Muscle of leg (tissue), 11 donors: ENCODE results near the gene F2. TPM values are rescaled to one million over a fixed set of nuclear protein-coding genes. Genes with fewer than 3 reads are reported as not detected.
"Not testable (repeated sequence)": the region's sequence is repeated elsewhere in the genome, so short reads cannot be mapped to it uniquely, and the experiment has no call there.

Experiments used
- DNase-seq: peaks from one replicate; pipeline ENCODE4 v3.0.0; 2013
- H3K27ac ChIP-seq: one replicate; pipeline ENCODE4 v1.5.1; 2013; ENCODE audit warnings: mild to moderate bottlenecking, low read length, control low read depth
- H3K27me3 ChIP-seq: one replicate; pipeline ENCODE4 v1.6.1; 2013; ENCODE audit warnings: low read length; ENCODE audit not compliant: control insufficient read depth, insufficient read depth
- H3K36me3 ChIP-seq: one replicate; pipeline ENCODE4 v1.6.1; 2013; ENCODE audit warnings: low read length; ENCODE audit not compliant: control insufficient read depth, insufficient read depth
- H3K4me1 ChIP-seq: one replicate; pipeline ENCODE4 v1.6.1; 2013; ENCODE audit warnings: low read length; ENCODE audit not compliant: control insufficient read depth, insufficient read depth
- H3K4me3 ChIP-seq: one replicate; pipeline ENCODE4 v1.5.1; 2013; ENCODE audit warnings: low read length, control low read depth
- H3K9me3 ChIP-seq: replicated peaks from 2 replicates; pipeline ENCODE4 v1.6.1; 2013; ENCODE audit warnings: low read depth, low read length; ENCODE audit not compliant: control insufficient read depth
- WGBS: methylation state at CpG from one replicate; pipeline ENCODE4 v1.1.5; 2013; ENCODE audit warnings: missing lambda C conversion rate; ENCODE audit not compliant: insufficient coverage; 5-methylcytosine and 5-hydroxymethylcytosine counted together
- polyA plus RNA-seq, 8 donors: library from polyadenylated mRNA; unstranded; fragments of 120-200 nt; gene quantifications; one replicate each; pipeline versions ENCODE4 v1.2.1 to v1.2.3, GENCODE V29; 2013; ENCODE audit warnings: inconsistent platforms in 1 of 8, low replicate concordance in 1 of 8; ENCODE audit not compliant: insufficient read length in 8 of 8, insufficient read depth in 1 of 8
- total RNA-seq: library from RNA; stranded (reverse); fragments of 120-200 nt; gene quantifications from one replicate; pipeline ENCODE4 v1.2.4, GENCODE V29; 2013

F2 gene
- total and polyA plus RNA-seq, 9 donors, result 0.13 to 1.4 (median 0.41) TPM; not detected in 6

DNA sequence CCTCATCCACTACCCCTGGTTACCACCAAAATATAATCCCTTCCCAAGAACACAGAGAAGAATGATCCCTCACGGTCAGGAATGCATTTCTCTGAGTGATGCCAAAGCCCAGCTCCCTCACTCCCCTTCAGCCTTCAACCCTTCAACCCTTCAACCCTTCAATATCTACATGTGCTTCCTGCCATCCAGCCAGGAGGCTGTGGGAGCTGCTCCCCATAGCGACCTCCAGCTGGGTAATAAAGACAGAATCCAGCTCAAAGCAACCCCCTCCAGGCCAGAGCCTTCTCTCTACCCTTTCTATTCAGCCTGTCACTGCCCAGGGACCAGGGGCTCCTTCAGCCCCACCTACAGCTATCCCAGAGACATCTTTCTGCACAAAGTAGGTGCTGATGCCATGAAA, 21.3 kb upstream of the F2 start:
- Histone ChIP-seq H3K27me3 (no peaks in the 10 kb centered on the region), H3K4me3 (no peak overlapping the region), H3K27ac (no peak overlapping the region), H3K9me3 (no peaks in the 10 kb centered on the region), H3K4me1 (peaks cover 65% of the 10 kb centered on the region), H3K36me3 (peaks cover 33% of the 10 kb centered on the region)
- 42% methylated on average over 2 of the region's 2 CpGs for WGBS
- DNase-seq, result no peak

DNA sequence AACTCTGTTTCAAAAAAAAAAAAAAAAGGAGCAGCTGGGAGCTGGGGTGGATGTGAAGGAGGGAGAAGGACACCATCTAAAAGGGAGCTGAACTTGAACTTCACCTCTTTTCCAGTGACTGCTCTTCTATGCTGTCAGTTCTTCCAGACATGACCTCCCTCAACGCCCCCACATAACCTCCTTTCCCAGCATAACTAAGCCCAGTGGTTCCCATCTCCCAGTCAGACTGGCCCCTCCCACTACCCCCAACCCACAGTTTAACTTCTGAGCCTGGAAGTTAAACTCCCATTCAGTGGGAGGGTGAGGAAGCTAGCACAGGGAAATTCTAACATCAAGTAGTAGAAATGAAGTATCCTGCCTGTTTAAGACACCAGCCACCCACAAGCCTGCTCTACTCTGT, 20.4 kb upstream of the F2 start:
- peaks cover 41% of the 10 kb centered on the region for H3K36me3 ChIP-seq
- no peak overlapping the region for H3K27ac ChIP-seq
- no CpG with 5 or more reads among the region's 1 CpG for whole genome bisulfite sequencing
- no peak overlapping the region for H3K4me3 ChIP-seq
- peaks cover 65% of the 10 kb centered on the region for H3K4me1 ChIP-seq
- no peak for DNase-seq
- no peaks in the 10 kb centered on the region for H3K27me3 ChIP-seq
- no peaks in the 10 kb centered on the region for H3K9me3 ChIP-seq

DNA sequence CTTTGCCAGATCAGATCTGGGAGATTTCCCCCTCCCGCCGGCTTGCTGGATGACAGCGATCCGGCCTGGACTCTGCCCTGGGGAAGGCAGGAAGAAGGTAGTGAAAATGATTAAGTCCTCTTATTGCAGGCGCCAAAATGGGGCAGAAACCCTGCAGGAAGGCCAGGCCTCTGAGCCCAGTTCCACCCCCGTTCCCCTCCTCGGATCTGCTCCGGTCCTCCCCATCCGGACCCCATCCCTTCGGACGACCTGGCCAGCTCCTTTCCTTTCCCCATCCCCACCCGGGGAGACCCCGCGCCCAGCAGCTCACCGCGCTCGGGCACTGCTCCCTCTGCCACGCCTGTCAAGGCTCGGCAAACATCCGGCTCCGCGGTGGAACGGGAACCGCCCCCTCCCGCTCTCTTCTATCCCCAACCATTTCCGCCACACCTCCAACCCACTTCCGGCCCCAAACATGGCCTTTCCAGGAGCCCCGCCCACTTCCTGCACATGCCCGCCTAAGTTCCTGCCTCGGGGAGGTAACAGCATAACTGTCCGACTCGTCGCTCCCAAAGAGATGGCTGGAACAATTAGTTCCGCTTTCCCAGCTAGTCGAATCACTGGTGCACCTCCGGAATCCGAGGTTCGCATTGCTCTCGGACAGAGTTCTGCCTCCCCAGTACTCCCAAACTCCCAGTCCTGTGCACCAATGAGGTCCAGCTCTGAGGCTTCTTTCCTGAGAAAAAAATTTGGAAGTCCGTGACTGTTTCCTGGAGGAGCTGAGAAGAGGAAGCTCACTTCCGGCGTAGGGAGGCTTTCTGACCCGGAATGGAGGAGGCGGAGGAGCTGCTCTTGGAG, 18.6 kb upstream of the F2 start, which contains the start of the genes ARHGAP1 and ZNF408:
ARHGAP1 (minus strand) TSS at position 379 of the 837 bp plus-strand sequence. CDS start 4,512 bp downstream, outside the sequence.
ZNF408 (plus strand) TSS at position 791 of the 837 bp plus-strand sequence; CDS start at position 808, 17 bp downstream.
- H3K27ac ChIP-seq, result peak within 1 kb of the TSS; percentile 99
- H3K4me1 ChIP-seq, result peaks cover 48% of the 10 kb centered on the region
- WGBS, result 0% methylated on average over 38 of the region's 44 CpGs
- H3K27me3 ChIP-seq, result no peaks in the 10 kb centered on the region
- H3K4me3 ChIP-seq, result peak within 1 kb of the TSS; percentile 96
- H3K36me3 ChIP-seq, result peaks cover 42% of the 10 kb centered on the region
- DNase-seq, result peak; percentile 99
- no peaks in the 10 kb centered on the region for H3K9me3 ChIP-seq

DNA sequence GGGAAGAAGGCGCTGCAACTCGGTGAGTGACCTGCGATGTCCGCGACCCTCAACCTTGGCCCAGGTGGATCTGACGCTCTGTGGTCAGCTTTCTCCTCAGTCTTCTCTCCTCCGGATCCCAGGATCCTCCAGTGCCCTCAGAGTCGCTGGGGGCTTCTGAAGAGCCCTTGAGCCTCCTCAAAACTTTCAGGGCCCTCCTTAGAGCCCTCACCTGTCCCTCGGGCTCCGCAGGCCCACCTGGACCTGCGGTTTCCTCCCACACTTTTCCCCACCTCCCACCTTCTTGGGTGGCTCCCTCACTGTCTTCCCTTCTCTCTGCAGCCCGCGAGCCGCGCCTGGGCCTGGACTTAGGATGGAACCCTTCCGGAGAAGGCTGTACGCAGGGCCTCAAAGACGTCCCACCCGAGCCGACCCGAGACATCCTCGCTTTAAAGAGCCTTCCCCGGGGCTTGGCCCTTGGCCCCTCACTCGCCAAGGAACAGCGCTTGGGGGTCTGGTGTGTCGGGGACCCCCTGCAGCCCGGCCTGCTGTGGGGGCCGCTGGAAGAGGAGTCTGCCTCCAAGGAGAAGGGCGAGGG, 17.8 kb upstream of the F2 start:
- peaks cover 41% of the 10 kb centered on the region for H3K4me1 ChIP-seq
- peaks cover 44% of the 10 kb centered on the region for H3K36me3 ChIP-seq
- WGBS, result under 1% methylated on average over 23 of the region's 29 CpGs
- H3K9me3 ChIP-seq, result no peaks in the 10 kb centered on the region
- peak overlapping the region; percentile 99 for H3K27ac ChIP-seq
- H3K4me3 ChIP-seq, result peak overlapping the region; percentile 96
- DNase-seq, result no peak
- no peaks in the 10 kb centered on the region for H3K27me3 ChIP-seq

DNA sequence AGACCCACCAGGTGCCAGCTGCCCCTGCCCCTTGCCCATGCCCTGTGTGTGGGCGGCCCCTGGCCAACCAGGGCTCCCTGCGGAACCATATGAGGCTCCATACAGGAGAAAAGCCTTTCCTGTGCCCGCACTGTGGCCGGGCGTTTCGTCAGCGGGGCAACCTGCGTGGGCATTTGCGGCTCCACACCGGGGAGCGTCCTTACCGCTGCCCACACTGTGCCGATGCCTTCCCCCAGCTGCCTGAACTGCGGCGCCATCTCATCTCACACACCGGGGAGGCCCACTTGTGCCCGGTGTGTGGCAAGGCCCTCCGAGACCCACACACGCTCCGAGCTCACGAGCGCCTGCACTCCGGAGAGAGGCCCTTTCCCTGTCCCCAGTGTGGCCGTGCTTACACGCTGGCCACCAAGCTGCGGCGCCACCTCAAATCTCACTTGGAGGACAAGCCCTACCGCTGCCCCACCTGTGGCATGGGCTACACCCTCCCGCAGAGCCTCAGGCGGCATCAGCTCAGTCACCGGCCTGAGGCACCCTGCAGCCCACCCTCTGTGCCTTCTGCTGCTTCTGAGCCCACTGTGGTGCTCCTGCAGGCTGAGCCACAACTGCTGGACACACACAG, 13.8 kb upstream of the F2 start:
- H3K27ac ChIP-seq, result no peak overlapping the region
- H3K4me3 ChIP-seq, result no peak overlapping the region
- no peak for DNase-seq
- H3K9me3 ChIP-seq, result no peaks in the 10 kb centered on the region
- H3K36me3 ChIP-seq, result peaks cover 53% of the 10 kb centered on the region
- H3K4me1 ChIP-seq, result peaks cover 8% of the 10 kb centered on the region
- WGBS, result 97% methylated on average over 31 of the region's 31 CpGs
- H3K27me3 ChIP-seq, result no peaks in the 10 kb centered on the region

DNA sequence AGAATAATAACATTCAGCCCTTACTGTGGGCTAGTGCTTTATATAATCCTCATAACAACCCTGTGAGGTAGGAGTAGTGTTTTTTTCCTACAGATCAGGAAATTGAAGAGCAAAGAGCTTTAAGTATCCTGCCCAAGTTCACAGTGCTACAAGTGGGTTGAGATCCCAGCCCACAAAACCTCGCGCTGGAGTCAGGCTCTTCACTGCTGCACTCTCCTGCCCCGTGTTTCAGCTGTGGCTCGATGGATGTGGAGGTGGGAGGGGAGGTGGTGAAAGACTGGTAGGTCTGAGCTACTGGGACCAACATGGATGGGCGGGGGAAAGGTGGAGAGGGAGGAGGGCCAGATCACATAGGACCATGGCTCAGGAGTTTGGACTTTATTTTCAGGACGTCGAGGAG, 12.1 kb upstream of the F2 start:
- WGBS, result 83% methylated on average over 7 of the region's 7 CpGs
- peaks cover 16% of the 10 kb centered on the region for H3K4me1 ChIP-seq
- DNase-seq, result no peak
- H3K9me3 ChIP-seq, result no peaks in the 10 kb centered on the region
- H3K27me3 ChIP-seq, result no peaks in the 10 kb centered on the region
- H3K27ac ChIP-seq, result no peak overlapping the region
- H3K36me3 ChIP-seq, result peaks cover 53% of the 10 kb centered on the region
- no peak overlapping the region for H3K4me3 ChIP-seq

DNA sequence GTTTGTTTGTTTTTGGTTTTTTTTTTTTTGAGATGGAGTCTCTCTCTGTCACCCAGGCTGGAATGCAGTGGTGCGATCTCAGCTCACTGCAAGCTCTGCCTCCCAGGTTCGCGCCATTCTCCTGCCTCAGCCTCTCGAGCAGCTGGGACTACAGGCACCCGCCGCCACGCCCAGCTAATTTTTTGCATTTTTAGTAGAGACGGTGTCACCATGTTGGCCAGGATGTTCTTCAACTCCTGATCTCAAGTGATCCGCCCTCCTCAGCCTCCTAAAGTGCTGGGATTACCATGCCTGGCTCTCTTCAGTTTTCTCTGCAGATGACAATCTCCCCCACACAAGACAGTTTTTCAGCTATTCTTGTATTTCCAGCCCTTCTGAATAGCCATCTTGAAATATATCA, 9.7 kb upstream of the F2 start:
- H3K4me1 ChIP-seq, result peaks cover 16% of the 10 kb centered on the region
- H3K36me3 ChIP-seq, result peaks cover 33% of the 10 kb centered on the region
- not testable (repeated sequence) for H3K27ac ChIP-seq, H3K9me3 ChIP-seq, DNase-seq, H3K27me3 ChIP-seq, H3K4me3 ChIP-seq
- 86% methylated on average over 9 of the region's 9 CpGs for WGBS

DNA sequence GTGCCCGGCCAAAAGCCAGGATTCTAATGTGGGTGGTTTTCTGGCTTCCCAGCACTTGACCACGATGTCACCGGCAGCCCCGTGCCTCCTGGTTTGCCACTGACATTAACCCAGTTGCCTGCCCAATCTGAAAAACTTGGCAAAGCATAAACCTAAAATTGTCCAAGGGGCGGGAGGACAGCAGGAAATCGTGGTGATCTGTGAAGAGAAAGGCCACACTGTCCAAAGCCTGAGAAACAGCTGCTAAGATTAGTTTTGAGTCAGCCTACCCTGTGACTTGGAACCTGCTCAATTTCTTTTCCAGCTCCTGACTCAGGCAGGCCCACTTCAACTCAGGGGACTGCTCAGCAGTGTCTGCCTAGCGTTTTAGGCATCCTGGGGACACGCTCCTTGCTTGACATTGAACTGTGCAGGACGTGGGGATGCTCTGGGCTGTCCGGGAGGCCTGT, 8.2 kb upstream of the F2 start:
- Histone ChIP-seq H3K27ac (peak overlapping the region; percentile 93), H3K36me3 (peaks cover 18% of the 10 kb centered on the region), H3K4me3 (no peak overlapping the region), H3K9me3 (no peaks in the 10 kb centered on the region), H3K4me1 (peaks cover 16% of the 10 kb centered on the region), H3K27me3 (no peaks in the 10 kb centered on the region)
- DNase-seq, result peak; percentile 95
- 53% methylated on average over 6 of the region's 10 CpGs for WGBS

DNA sequence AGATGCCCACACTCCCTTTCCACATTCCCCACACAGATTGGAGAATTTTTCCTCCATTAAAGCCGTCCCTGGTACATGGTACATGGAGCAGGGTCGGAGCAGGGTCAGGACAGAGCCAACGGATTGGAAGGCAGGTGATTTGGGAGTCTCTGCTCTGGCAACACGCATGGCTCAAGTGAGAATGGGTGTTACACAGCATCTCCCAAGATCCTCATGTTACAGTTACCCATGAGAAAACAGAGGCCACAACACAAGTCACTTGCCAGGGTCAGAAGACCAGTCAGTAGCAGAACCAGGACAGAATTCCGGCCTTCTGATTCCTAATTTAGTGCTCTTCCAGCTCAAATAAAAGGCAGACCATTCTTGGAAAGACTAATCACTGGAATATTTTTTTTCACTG, 7.7 kb upstream of the F2 start:
- Histone ChIP-seq H3K27ac (peak overlapping the region; percentile 93), H3K4me3 (no peak overlapping the region), H3K36me3 (peaks cover 15% of the 10 kb centered on the region), H3K27me3 (no peaks in the 10 kb centered on the region), H3K4me1 (peaks cover 16% of the 10 kb centered on the region), H3K9me3 (no peaks in the 10 kb centered on the region)
- WGBS, result 80% methylated on average over 1 of the region's 5 CpGs
- DNase-seq, result peak; percentile 20
